Prostate gland (tissue), 2 donors: ENCODE results near the gene TIA1.

Source experiments
- POLR2A ChIP-seq: fragments of 450-650 bp; IDR thresholded peaks from one replicate; pipeline ENCODE4 v1.6.1; 2016; ENCODE audit warnings: antibody characterized with exemption, mild to moderate bottlenecking
- TF ChIP-seq, protein P1 (sequence below), 4 experiments: fragments of 200-600 bp in 2 of 4; fragments of 450-650 bp in 2 of 4; sonication (generic) in 2 of 4; IDR thresholded peaks; 1 replicate in 3 of 4; 2 replicates in 1 of 4; pipeline ENCODE4 v1.5.1; 2016 to 2019; ENCODE audit warnings: antibody characterized with exemption in 4 of 4, mild to moderate bottlenecking in 2 of 4, moderate library complexity in 2 of 4

- TF ChIP-seq, protein P1, sequence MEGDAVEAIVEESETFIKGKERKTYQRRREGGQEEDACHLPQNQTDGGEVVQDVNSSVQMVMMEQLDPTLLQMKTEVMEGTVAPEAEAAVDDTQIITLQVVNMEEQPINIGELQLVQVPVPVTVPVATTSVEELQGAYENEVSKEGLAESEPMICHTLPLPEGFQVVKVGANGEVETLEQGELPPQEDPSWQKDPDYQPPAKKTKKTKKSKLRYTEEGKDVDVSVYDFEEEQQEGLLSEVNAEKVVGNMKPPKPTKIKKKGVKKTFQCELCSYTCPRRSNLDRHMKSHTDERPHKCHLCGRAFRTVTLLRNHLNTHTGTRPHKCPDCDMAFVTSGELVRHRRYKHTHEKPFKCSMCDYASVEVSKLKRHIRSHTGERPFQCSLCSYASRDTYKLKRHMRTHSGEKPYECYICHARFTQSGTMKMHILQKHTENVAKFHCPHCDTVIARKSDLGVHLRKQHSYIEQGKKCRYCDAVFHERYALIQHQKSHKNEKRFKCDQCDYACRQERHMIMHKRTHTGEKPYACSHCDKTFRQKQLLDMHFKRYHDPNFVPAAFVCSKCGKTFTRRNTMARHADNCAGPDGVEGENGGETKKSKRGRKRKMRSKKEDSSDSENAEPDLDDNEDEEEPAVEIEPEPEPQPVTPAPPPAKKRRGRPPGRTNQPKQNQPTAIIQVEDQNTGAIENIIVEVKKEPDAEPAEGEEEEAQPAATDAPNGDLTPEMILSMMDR (IDR thresholded peaks at IDR 0.05) = no peak
- no peak for TF ChIP-seq POLR2A
Observed at GRCh38 chr2:70188460-70188859, 60.0 kb downstream of the TIA1 start.
